HepG2 (cell line): ENCODE data around the gene CSNK2B. TPM values are rescaled to one million over a fixed set of nuclear protein-coding genes. Genes with fewer than 3 reads are reported as not detected.

ENCODE experiments used
- ARNT ChIP-seq: fragments of 450-650 bp; IDR thresholded peaks from 2 replicates; pipeline ENCODE4 v1.6.1; 2017
- ETV6 ChIP-seq: sonication (generic); formaldehyde crosslinking; conservative IDR thresholded peaks from 2 replicates; pipeline ENCODE4 v1.4.0; 2020; ENCODE audit warnings: missing genetic modification reagents
- HDAC2 ChIP-seq: sonication (generic); formaldehyde crosslinking; IDR thresholded peaks from 2 replicates; pipeline ENCODE4 v1.4.0; 2020; ENCODE audit warnings: missing genetic modification reagents
- HOXA5 ChIP-seq: sonication (generic); formaldehyde crosslinking; IDR thresholded peaks from 2 replicates; pipeline ENCODE4 v1.4.0; 2020; ENCODE audit warnings: missing genetic modification reagents
- KDM5B ChIP-seq: sonication (generic); formaldehyde crosslinking; IDR thresholded peaks from 2 replicates; pipeline ENCODE4 v1.4.0; 2020; ENCODE audit warnings: missing genetic modification reagents, mild to moderate bottlenecking, borderline replicate concordance
- MEF2D ChIP-seq: sonication (generic); formaldehyde crosslinking; IDR thresholded peaks from 2 replicates; pipeline ENCODE4 v1.5.1; 2020; ENCODE audit warnings: mild to moderate bottlenecking, missing genetic modification reagents
- MIER3 ChIP-seq: IDR thresholded peaks from 2 replicates; pipeline ENCODE4 v1.6.1; 2016; ENCODE audit warnings: missing compliant biosample characterization, borderline replicate concordance
- NONO ChIP-seq, 2 experiments: fragments of 450-650 bp in 1 of 2; sonication (generic) in 1 of 2; formaldehyde crosslinking in 1 of 2; IDR thresholded peaks in 1 of 2; conservative IDR thresholded peaks in 1 of 2; 2 replicates each; pipeline versions ENCODE4 v1.6.1 to v1.8.0; 2017 to 2022; ENCODE audit warnings: mild to moderate bottlenecking in 1 of 2, missing genetic modification reagents in 1 of 2, moderate library complexity in 1 of 2
- RBM39 ChIP-seq: fragments of 200-400 bp; formaldehyde crosslinking; IDR thresholded peaks from one replicate; pipeline ENCODE4 v1.6.1; 2018; ENCODE audit warnings: antibody characterized with exemption, mild to moderate bottlenecking, low read depth, low read length; ENCODE audit not compliant: poor library complexity, severe bottlenecking
- TBP ChIP-seq: sonication (generic); formaldehyde crosslinking; IDR thresholded peaks from 2 replicates; pipeline ENCODE4 v1.5.0; 2020; ENCODE audit warnings: missing genetic modification reagents
- TEAD2 ChIP-seq: sonication (generic); formaldehyde crosslinking; IDR thresholded peaks from 2 replicates; pipeline ENCODE4 v1.9.0; 2021; ENCODE audit warnings: missing genetic modification reagents
- ZBTB10 ChIP-seq: sonication (generic); formaldehyde crosslinking; IDR thresholded peaks from 2 replicates; pipeline ENCODE4 v1.4.0; 2020; ENCODE audit warnings: missing genetic modification reagents, borderline replicate concordance
- ZBTB8A ChIP-seq: sonication (generic); formaldehyde crosslinking; IDR thresholded peaks from 2 replicates; pipeline ENCODE4 v1.4.0; 2020; ENCODE audit warnings: mild to moderate bottlenecking, low read depth, missing genetic modification reagents, borderline replicate concordance
- ZFP37 ChIP-seq: sonication (generic); formaldehyde crosslinking; IDR thresholded peaks from 2 replicates; pipeline ENCODE4 v1.4.0; 2020; ENCODE audit warnings: missing genetic modification reagents, borderline replicate concordance
- ZNF253 ChIP-seq: sonication (generic); formaldehyde crosslinking; IDR thresholded peaks from 2 replicates; pipeline ENCODE4 v1.8.0; 2022; ENCODE audit warnings: mild to moderate bottlenecking, missing genetic modification reagents, borderline replicate concordance
- ZNF331 ChIP-seq: sonication (generic); formaldehyde crosslinking; IDR thresholded peaks from 2 replicates; pipeline ENCODE4 v1.4.0; 2020; ENCODE audit warnings: missing genetic modification reagents
- ZNF44 ChIP-seq: sonication (generic); formaldehyde crosslinking; IDR thresholded peaks from 2 replicates; pipeline ENCODE4 v1.5.1; 2020; ENCODE audit warnings: mild to moderate bottlenecking, missing genetic modification reagents
- ZNF646 ChIP-seq: sonication (generic); formaldehyde crosslinking; IDR thresholded peaks from 2 replicates; pipeline ENCODE4 v1.9.0; 2021; ENCODE audit warnings: mild to moderate bottlenecking, missing genetic modification reagents
- ZSCAN21 ChIP-seq: sonication (generic); formaldehyde crosslinking; IDR thresholded peaks from 2 replicates; pipeline ENCODE4 v1.8.0; 2022; ENCODE audit warnings: mild to moderate bottlenecking, missing genetic modification reagents, moderate library complexity, borderline replicate concordance
- polyA plus RNA-seq, 8 experiments: library from polyadenylated mRNA; depleted of rRNA in 3 of 8; stranded (reverse) in 7 of 8; unstranded in 1 of 8; fragments of >200 nt; fragmentation: Illumina TruSeq in 4 of 8; extraction: Trizol in 4 of 8; gene quantifications; 2 replicates each; pipeline versions ENCODE4 v1.2.1 to v1.2.3, GENCODE V29; 2011 to 2016; ENCODE audit warnings: low read depth in 4 of 8, missing spikeins in 1 of 8, mixed read lengths in 1 of 8; ENCODE audit not compliant: insufficient read depth in 1 of 8
- total RNA-seq, 5 experiments: library from RNA; depleted of rRNA; stranded (reverse); fragments of >200 nt; fragmentation: Illumina TruSeq; extraction: Trizol; gene quantifications; 2 replicates each; pipeline ENCODE4 v1.2.3, GENCODE V29; 2016; ENCODE audit warnings: low read depth in 1 of 5

Gene CSNK2B
- total and polyA plus RNA-seq, 2 of the 13 experiments (the other 11 are each of a cell fraction or from before 2014, with no cell fraction given) = 111 to 296 TPM

GRCh38 chr6:31665501-31666336 lies at the start of gene CSNK2B (continued):
- TF ChIP-seq ZNF331 (peak; percentile 59; the same call in 1 of the 2 replicates), MIER3 (CRISPR knock-in tag) (peak; percentile 73; the same call in 1 of the 2 replicates), ZNF646 (CRISPR knock-in tag) (0 out of 2 replicates have a peak, but pooled peaks have one; percentile 49), HOXA5 (CRISPR knock-in tag) (no peak), ZNF44 (no peak), TEAD2 (0 out of 2 replicates have a peak, but pooled peaks have one; percentile 16), RBM39 (peak; percentile 97), ARNT (no peak), ZFP37 (0 out of 2 replicates have a peak, but pooled peaks have one; percentile 18), TBP (CRISPR knock-in tag) (0 out of 2 replicates have a peak, but pooled peaks have one; percentile 20), HDAC2 (CRISPR knock-in tag) (peak; percentile 30; the same call in 1 of the 2 replicates), ZSCAN21 (CRISPR knock-in tag) (no peak), ZBTB8A (CRISPR knock-in tag) (0 out of 2 replicates have a peak, but pooled peaks have one; percentile 50), ZNF253 (CRISPR knock-in tag) (no peak), KDM5B (CRISPR knock-in tag) (peak; percentile 79; the same call in 1 of the 2 replicates), ETV6 (CRISPR knock-in tag) (no peak), ZBTB10 (CRISPR knock-in tag) (no peak), NONO (IDR thresholded peaks at IDR 0.05) (no peak), NONO (CRISPR knock-in tag; conservative IDR thresholded peaks at IDR 0.05) (no peak), MEF2D (CRISPR knock-in tag) (peak; percentile 38)
